ENCODE data around the gene SLITRK1.
A peak's percentile ranks its signal among the peaks of the same experiment; 100 is the strongest.

The SLITRK1 gene

DNA sequence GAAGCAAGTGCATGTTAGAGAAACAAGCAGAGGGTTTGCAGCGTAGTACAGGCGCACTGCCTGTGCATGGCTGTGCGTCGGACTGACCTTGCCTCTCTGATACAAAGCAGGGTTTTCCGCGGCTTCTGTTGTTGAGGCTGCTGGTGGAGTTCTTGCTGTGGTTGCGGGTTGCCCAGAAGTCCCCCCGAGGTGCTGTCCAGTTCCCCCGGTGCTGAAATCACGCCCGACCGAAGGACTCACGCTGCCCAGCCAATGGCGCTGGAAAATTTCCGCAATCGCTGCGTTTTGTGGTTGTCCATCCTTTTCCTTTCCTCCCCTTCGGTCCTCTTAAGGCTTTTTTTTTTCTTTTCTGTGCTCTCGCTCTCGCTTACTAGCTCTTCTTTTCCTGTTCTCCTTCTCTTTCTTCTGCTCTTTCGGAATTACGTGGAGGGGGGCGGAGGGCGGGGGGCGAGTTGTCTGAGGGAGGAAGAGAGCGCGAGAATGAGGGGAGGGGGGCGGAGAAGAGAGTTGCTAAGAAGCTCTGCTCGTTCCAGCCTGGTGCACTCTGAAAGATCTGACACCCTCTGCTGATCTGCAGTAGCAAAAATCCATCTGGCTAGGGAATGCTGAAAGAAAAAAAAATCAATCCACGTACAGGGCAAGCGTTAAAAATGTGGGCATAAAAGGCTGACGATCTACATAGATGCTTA, at the start of gene SLITRK1:
SLITRK1 (minus strand) TSS at position 558 of the 689 bp plus-strand sequence. CDS start 967 bp downstream, outside the sequence.
- H3K4me1 Mint-ChIP-seq, result no peaks in the 10 kb centered on the region
- no peaks in the 10 kb centered on the region for H3K9me3 Mint-ChIP-seq
- H3K27ac Mint-ChIP-seq, result no peak within 1 kb of the TSS
- peaks cover 52% of the 10 kb centered on the region for H3K27me3 Mint-ChIP-seq
- DNase-seq, result peak; percentile 41
- CTCF ChIA-PET, result no interaction called here
- H3K36me3 Mint-ChIP-seq, result no peaks in the 10 kb centered on the region
- no peak within 1 kb of the TSS for H3K4me3 Mint-ChIP-seq

- H3K9me3 Mint-ChIP-seq, result no peaks in the 10 kb centered on the region
- CTCF ChIA-PET, result no interaction called here
- DNase-seq, result no peak
Measured at GRCh38 chr13:83929157-83929556, 46.9 kb upstream of the SLITRK1 start.

DNA sequence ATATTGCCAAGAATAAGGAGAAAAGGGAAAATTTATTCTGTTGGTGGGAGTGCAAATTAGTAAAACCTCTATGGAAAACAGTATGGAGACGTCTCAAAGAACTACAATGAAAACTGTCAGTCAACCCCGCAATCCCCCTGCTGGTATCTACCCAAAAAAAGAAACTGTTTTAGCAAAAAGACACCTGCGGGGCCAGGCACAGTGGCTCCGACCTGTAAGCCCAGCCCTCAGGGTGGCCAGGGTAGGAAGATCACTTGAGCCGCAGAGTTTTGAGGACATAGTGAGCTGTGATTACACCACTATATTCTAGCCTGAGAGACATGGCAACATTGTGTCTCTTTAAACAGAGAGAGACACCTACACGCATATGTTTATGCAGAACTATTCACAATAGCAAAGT, 37.5 kb upstream of the SLITRK1 start:
- no peaks in the 10 kb centered on the region for H3K9me3 Mint-ChIP-seq
- DNase-seq, result no peak
- no peak overlapping the region for H3K4me3 Mint-ChIP-seq
- no peaks in the 10 kb centered on the region for H3K27me3 Mint-ChIP-seq
- H3K4me1 Mint-ChIP-seq, result no peaks in the 10 kb centered on the region
- H3K27ac Mint-ChIP-seq, result no peak overlapping the region
- H3K36me3 Mint-ChIP-seq, result no peaks in the 10 kb centered on the region
- CTCF ChIA-PET, result no interaction called here

More at GRCh38 chr13:83929157-83929556, 46.9 kb upstream of the SLITRK1 start:
- Mint-ChIP-seq H3K4me1 (no peaks in the 10 kb centered on the region), H3K36me3 (no peaks in the 10 kb centered on the region), H3K27ac (no peak overlapping the region), H3K4me3 (no peak overlapping the region), H3K27me3 (no peaks in the 10 kb centered on the region)

- no peaks in the 10 kb centered on the region for H3K36me3 Mint-ChIP-seq
- no peaks in the 10 kb centered on the region for H3K9me3 Mint-ChIP-seq
- no peak for DNase-seq
- CTCF ChIA-PET, result no interaction called here
- H3K27ac Mint-ChIP-seq, result no peak overlapping the region
- H3K27me3 Mint-ChIP-seq, result no peaks in the 10 kb centered on the region
- H3K4me1 Mint-ChIP-seq, result no peaks in the 10 kb centered on the region
- H3K4me3 Mint-ChIP-seq, result no peak overlapping the region
Measured at GRCh38 chr13:83914368-83914767, 32.1 kb upstream of the SLITRK1 start.

DNA sequence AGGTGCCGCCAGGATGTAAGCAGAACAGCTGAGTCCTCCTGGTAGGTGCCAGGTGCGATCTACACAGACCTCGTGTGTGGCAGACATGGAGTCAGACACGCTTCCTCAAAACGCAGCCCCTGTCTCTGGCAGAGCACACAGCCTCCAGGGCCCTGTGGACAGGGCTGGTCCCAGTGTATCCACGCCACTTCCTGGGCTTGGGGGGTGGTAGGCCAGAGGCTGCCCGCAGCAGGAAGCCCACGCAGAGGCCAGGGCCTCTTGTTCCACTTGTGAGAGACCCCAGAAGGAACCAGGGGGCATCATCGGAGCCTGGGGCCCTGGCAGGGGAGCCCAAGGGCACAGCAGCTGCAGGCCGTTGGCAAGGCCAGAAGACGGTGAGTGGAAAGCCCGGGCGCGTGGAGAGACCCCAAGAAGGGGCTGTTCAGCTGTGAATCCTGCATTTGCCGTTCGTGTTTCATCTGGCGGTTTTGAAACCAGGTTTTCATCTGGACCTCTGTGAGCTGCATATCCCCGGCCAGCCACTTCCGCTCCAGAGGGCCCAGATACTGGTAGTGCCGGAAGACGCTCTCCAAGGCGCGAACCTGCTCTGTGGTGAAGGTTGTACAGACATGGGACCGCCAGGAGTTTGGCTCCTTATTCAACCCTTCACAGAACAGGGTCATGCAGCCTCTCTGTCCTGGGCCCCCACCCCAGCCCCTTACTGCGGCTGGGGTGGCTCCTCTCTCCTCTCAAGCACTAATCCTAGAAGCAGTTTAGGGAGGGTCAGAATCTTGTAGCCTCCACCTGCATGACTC, 25.1 kb upstream of the SLITRK1 start:
- Mint-ChIP-seq H3K36me3 (no peaks in the 10 kb centered on the region), H3K4me1 (no peaks in the 10 kb centered on the region), H3K27me3 (no peaks in the 10 kb centered on the region), H3K9me3 (peaks cover 5% of the 10 kb centered on the region), H3K4me3 (no peak overlapping the region), H3K27ac (no peak overlapping the region)
- CTCF ChIA-PET, result no interaction called here
- no peak for DNase-seq

DNA sequence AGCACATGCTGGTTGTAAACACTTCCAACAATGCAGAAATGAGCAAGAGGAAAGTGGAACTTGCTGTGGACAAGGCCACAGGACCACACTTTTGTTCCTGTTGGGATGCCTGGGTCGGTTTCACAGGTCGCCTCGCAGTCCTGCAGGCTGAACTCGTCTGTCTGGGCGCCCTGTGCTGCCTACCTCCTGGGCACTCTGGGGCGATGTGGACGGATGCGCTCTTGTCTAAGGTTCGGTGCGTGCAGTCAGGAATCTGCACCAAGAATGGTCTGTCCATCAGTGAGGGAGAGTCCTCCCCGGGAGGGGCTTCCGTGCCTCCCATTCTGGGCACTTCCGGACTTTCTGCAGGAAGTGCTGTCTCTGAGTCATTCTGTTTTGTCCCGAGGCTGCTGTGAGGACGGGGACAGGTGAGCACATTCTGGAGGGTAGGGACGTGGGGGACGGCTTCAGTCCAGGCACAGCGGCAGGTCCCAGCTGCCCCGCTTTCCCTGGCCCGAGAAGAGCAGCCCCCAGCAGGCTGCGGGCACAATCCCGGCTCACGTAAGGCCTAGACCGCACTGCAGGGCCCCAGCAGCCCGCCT, 24.1 kb upstream of the SLITRK1 start:
- CTCF ChIA-PET, result no interaction called here
- Mint-ChIP-seq H3K27me3 (no peaks in the 10 kb centered on the region), H3K4me3 (no peak overlapping the region), H3K27ac (no peak overlapping the region), H3K9me3 (peaks cover 5% of the 10 kb centered on the region), H3K36me3 (no peaks in the 10 kb centered on the region), H3K4me1 (no peaks in the 10 kb centered on the region)
- DNase-seq, result no peak

GRCh38 chr13:83905641-83906040, 23.4 kb upstream of the SLITRK1 start:
- no peak for DNase-seq
- CTCF ChIA-PET, result no interaction called here
- Mint-ChIP-seq H3K4me1 (no peaks in the 10 kb centered on the region), H3K27ac (no peak overlapping the region), H3K36me3 (no peaks in the 10 kb centered on the region), H3K4me3 (no peak overlapping the region), H3K9me3 (peaks cover 5% of the 10 kb centered on the region), H3K27me3 (no peaks in the 10 kb centered on the region)

DNA sequence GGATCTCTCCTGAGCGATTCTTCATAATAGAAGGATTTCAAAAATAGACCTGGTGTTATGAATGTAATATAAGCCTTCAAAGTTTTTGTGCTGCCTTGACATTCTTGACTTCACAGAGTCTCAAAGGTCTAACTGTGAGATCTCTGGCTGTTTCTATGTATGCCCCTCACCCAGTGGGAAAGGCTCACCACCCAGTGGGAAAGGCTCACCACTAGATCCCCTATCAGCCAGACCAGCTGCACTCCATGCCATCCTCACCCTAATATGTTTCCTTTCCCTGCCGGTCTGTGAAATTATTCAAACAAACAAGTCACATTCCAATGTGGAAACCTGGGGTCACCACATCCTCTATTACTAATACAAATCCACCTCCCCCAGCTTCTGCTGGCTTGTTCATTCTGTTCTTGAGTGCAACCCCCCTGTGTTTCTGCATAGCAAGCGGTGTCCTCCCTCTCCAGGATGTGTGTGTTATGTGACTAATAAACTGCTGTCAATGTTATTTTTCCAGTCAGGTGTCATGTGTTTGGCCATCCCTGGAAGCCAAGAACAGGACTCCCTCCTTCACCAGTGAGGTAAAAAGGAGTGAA, 13.8 kb upstream of the SLITRK1 start:
- Mint-ChIP-seq H3K9me3 (no peaks in the 10 kb centered on the region), H3K4me3 (no peak overlapping the region), H3K4me1 (no peaks in the 10 kb centered on the region), H3K36me3 (no peaks in the 10 kb centered on the region), H3K27me3 (no peaks in the 10 kb centered on the region), H3K27ac (no peak overlapping the region)
- CTCF ChIA-PET, result no interaction called here
- DNase-seq, result no peak

- Mint-ChIP-seq H3K9me3 (no peaks in the 10 kb centered on the region), H3K36me3 (no peaks in the 10 kb centered on the region), H3K27ac (no peak overlapping the region), H3K4me3 (no peak overlapping the region), H3K4me1 (no peaks in the 10 kb centered on the region), H3K27me3 (no peaks in the 10 kb centered on the region)
- no peak for DNase-seq
- CTCF ChIA-PET, result no interaction called here
Measured at GRCh38 chr13:83890358-83890757, 8.1 kb upstream of the SLITRK1 start.

GRCh38 chr13:83884141-83884540, 1.9 kb upstream of the SLITRK1 start:
- CTCF ChIA-PET, result no interaction called here
- Mint-ChIP-seq H3K4me1 (no peaks in the 10 kb centered on the region), H3K4me3 (no peak overlapping the region), H3K9me3 (no peaks in the 10 kb centered on the region), H3K27me3 (peaks cover 46% of the 10 kb centered on the region), H3K27ac (no peak overlapping the region), H3K36me3 (no peaks in the 10 kb centered on the region)
- no peak for DNase-seq

GRCh38 chr13:83883061-83883523, 818 bp upstream of the SLITRK1 start:
- Mint-ChIP-seq H3K36me3 (no peaks in the 10 kb centered on the region), H3K4me3 (no peak overlapping the region), H3K27ac (no peak overlapping the region), H3K9me3 (no peaks in the 10 kb centered on the region), H3K4me1 (no peaks in the 10 kb centered on the region), H3K27me3 (peaks cover 52% of the 10 kb centered on the region)
- DNase-seq, result no peak
- CTCF ChIA-PET, result no interaction called here

DNA sequence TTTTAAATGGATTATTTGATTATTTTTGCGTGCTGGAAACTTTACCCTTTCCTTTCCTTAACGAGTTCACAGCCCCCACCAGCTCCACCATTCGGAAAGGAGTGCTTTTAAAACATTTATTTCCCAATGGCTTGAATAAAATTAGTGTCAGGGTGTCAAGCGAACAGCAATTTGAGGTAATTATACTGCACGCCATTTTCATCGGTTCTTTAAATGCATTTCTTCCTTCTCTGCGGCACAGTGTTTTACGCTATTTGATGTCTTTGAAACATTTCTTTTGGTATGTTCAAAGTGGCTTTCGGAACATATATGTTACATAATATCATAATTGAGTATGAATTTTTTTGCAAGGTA, 309 bp upstream of the SLITRK1 start:
- no peak for DNase-seq
- Mint-ChIP-seq H3K4me1 (no peaks in the 10 kb centered on the region), H3K27ac (no peak overlapping the region), H3K36me3 (no peaks in the 10 kb centered on the region), H3K4me3 (no peak overlapping the region), H3K9me3 (no peaks in the 10 kb centered on the region), H3K27me3 (peaks cover 52% of the 10 kb centered on the region)
- CTCF ChIA-PET, result no interaction called here

- H3K27ac Mint-ChIP-seq, result no peak overlapping the region
- no peaks in the 10 kb centered on the region for H3K9me3 Mint-ChIP-seq
- H3K4me3 Mint-ChIP-seq, result no peak overlapping the region
- DNase-seq, result no peak
- peaks cover 52% of the 10 kb centered on the region for H3K27me3 Mint-ChIP-seq
- H3K4me1 Mint-ChIP-seq, result no peaks in the 10 kb centered on the region
- CTCF ChIA-PET, result no interaction called here
- H3K36me3 Mint-ChIP-seq, result no peaks in the 10 kb centered on the region
Measured at GRCh38 chr13:83881140-83881684, 1.1 kb downstream of the SLITRK1 start.

- DNase-seq, result no peak
- Mint-ChIP-seq H3K4me3 (no peak overlapping the region), H3K9me3 (no peaks in the 10 kb centered on the region), H3K27me3 (peaks cover 52% of the 10 kb centered on the region), H3K27ac (no peak overlapping the region), H3K4me1 (no peaks in the 10 kb centered on the region), H3K36me3 (no peaks in the 10 kb centered on the region)
- CTCF ChIA-PET, result no interaction called here
Measured at GRCh38 chr13:83880275-83881139, 1.8 kb downstream of the SLITRK1 start.
